Endothelial cell of umbilical vein (primary cell): ENCODE data around the gene C16orf87.

Source experiments
- CTCF ChIP-seq, 2 donors: IDR thresholded peaks; 1 replicate in 1 of 2; 2 replicates in 1 of 2; pipeline ENCODE4 v1.5.1; 2011; ENCODE audit warnings: low read length in 2 of 2, mild to moderate bottlenecking in 2 of 2, moderate library complexity in 2 of 2, control low read depth in 1 of 2, inconsistent platforms in 1 of 2, low read depth in 1 of 2; ENCODE audit not compliant: insufficient read depth in 1 of 2; ENCODE audit errors: extremely low read depth in 1 of 2
- POLR2A ChIP-seq: IDR thresholded peaks from 2 replicates; pipeline ENCODE4 v1.6.1; 2012; ENCODE audit warnings: low read depth, mild to moderate bottlenecking, control low read depth, low read length
- POLR2AphosphoS5 ChIP-seq: IDR thresholded peaks from 2 replicates; pipeline ENCODE4 v1.6.1; 2012; ENCODE audit warnings: low read depth, mild to moderate bottlenecking, control low read depth, low read length, moderate library complexity; ENCODE audit not compliant: insufficient read depth
- TF ChIP-seq, protein P1 (sequence below): IDR thresholded peaks from 2 replicates; pipeline ENCODE4 v1.6.1; 2011; ENCODE audit not compliant: insufficient read depth, insufficient read length

GRCh38 chr16:46793841-46794240 lies 37.1 kb downstream of the C16orf87 start:
- TF ChIP-seq, protein P1, sequence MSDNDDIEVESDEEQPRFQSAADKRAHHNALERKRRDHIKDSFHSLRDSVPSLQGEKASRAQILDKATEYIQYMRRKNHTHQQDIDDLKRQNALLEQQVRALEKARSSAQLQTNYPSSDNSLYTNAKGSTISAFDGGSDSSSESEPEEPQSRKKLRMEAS: no peak
- TF ChIP-seq POLR2AphosphoS5: no peak
- no peak for TF ChIP-seq POLR2A
- TF ChIP-seq CTCF (IDR thresholded peaks at IDR 0.05; ENCODE audit: extremely low read depth in 1 of 2, insufficient read depth in 1 of 2, low read depth in 1 of 2, low read length in 2 of 2): no peak
